ENCODE data around the gene MFGE8. TPM values are rescaled to one million over a fixed set of nuclear protein-coding genes. Genes with fewer than 3 reads are reported as not detected.
A peak's percentile ranks its signal among the peaks of the same experiment; 100 is the strongest.

Gene MFGE8
- total RNA-seq: 100 to 1,000 TPM in 1 of 4 donors, 10 to 100 TPM in 3; 51.8 to 156 (median 78.3) TPM

DNA sequence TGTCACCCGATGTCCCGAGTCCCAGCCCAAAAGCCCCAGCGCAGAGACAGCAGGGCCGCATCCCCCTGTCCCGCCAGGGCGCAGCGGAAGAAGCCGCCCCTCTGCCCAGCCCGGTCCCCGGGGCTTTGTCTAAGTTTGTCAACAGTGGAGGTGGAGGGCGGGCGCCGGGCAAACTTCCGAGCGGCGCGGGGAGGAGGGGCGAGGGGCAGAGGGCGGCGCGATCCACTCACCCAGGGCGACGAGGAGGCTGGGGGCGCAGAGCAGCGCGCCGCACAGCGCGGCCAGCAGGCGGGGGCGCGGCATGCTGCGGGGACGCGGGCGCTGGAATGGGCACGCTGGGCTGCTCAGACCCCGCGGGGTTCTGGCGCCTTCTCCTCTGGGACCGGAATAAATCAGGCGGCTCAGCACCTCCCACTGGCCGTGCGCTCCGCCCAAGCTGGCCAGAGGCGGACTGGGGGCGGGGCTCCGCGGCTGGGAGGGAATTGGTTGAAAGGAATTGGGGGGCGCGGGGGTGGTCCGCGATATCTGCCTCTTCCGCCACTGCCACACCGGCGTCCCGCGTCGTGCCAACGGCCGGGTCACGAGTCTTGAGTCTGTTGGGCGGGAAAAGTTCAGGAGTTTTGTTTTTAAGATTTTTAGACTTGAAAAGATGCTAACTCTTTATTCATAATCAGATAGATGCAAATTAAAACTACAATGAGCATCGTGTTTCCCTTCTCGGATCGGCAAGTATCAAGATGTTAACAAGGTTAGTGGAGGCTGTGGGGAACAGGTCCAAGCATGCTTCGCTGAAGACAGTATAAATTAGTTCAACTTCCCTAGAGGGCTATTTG is at the start of gene MFGE8:
TSS of gene MFGE8 (minus strand) at position 363 of the 833 bp plus-strand sequence. CDS start at position 303, 60 bp downstream.
- Histone ChIP-seq H3K4me1 (no peaks in the 10 kb centered on the region), H3K4me3 (peak within 1 kb of the TSS; percentile 65 to 74 (median 70)), H3K9me3 (no peaks in the 10 kb centered on the region), H3K27ac (peak within 1 kb of the TSS; percentile 57 to 79 (median 75)), H3K36me3 (no peaks in the 10 kb centered on the region), H3K27me3 (no peaks in the 10 kb centered on the region)
- TF ChIP-seq, protein P1, sequence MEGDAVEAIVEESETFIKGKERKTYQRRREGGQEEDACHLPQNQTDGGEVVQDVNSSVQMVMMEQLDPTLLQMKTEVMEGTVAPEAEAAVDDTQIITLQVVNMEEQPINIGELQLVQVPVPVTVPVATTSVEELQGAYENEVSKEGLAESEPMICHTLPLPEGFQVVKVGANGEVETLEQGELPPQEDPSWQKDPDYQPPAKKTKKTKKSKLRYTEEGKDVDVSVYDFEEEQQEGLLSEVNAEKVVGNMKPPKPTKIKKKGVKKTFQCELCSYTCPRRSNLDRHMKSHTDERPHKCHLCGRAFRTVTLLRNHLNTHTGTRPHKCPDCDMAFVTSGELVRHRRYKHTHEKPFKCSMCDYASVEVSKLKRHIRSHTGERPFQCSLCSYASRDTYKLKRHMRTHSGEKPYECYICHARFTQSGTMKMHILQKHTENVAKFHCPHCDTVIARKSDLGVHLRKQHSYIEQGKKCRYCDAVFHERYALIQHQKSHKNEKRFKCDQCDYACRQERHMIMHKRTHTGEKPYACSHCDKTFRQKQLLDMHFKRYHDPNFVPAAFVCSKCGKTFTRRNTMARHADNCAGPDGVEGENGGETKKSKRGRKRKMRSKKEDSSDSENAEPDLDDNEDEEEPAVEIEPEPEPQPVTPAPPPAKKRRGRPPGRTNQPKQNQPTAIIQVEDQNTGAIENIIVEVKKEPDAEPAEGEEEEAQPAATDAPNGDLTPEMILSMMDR (IDR thresholded peaks at IDR 0.05): no peak
- TF ChIP-seq POLR2A (IDR thresholded peaks at IDR 0.05): peak; percentile 22 to 29
- DNase-seq: peak; percentile 58 to 79 (median 71)

- DNase-seq: no peak
- Histone ChIP-seq H3K27me3 (no peaks in the 10 kb centered on the region), H3K9me3 (no peaks in the 10 kb centered on the region), H3K36me3 (no peaks in the 10 kb centered on the region), H3K27ac (no peak overlapping the region), H3K4me1 (no peaks in the 10 kb centered on the region), H3K4me3 (no peak overlapping the region)
- TF ChIP-seq, protein P1 (IDR thresholded peaks at IDR 0.05): no peak
- TF ChIP-seq POLR2A (IDR thresholded peaks at IDR 0.05): no peak
These were observed 46.3 kb upstream of the MFGE8 start for GRCh38 chr15:88959445-88959844.

DNA sequence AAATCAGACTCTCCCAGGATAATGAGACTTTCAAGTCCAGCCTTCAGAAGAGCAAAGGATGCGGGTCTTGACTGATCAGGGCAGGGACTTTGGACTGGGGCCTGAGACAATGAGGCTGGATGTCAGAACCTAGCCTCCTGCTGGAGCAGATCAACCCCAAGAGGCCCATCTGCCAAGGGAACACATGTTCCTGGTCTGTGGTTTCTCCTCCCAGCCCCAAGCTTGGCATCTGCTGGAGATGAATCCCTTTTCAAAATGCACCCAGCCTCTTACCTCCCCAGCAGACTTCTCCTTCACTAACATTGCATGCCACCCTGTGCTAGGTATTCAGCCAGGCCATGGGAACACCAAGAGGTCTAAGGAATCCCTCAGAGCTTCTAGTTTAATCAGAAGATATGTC is 43.7 kb upstream of the MFGE8 start:
- no peaks in the 10 kb centered on the region for H3K9me3 ChIP-seq
- H3K4me3 ChIP-seq: no peak overlapping the region
- H3K27ac ChIP-seq: no peak overlapping the region
- DNase-seq: no peak
- no peaks in the 10 kb centered on the region for H3K36me3 ChIP-seq
- H3K4me1 ChIP-seq: no peaks in the 10 kb centered on the region
- H3K27me3 ChIP-seq: no peaks in the 10 kb centered on the region
- TF ChIP-seq, protein P1 (IDR thresholded peaks at IDR 0.05): no peak
- TF ChIP-seq POLR2A (IDR thresholded peaks at IDR 0.05): no peak

DNA sequence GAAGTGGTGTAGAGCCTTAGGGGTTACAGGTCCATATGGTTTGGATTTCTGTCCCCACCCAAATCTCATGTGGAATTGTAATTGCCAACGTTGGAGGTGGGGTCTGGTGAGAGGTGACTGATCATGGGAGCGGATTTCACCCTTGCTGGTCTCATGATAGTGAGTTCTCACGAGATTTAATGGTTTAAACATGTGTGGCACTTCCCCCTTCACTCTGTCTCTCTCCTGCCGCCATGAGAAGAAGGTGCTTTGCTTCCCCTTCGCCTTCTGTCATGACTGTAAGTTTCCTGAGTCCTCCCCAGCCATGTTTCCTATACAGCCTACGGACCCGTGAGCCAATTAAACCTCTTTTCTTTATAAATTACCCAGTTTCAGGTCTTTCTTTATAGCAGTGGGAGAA is 43.1 kb upstream of the MFGE8 start:
- Histone ChIP-seq H3K4me1 (no peaks in the 10 kb centered on the region), H3K36me3 (no peaks in the 10 kb centered on the region), H3K27ac (no peak overlapping the region), H3K9me3 (no peaks in the 10 kb centered on the region), H3K4me3 (no peak overlapping the region), H3K27me3 (no peaks in the 10 kb centered on the region)
- DNase-seq: no peak
- no peak for TF ChIP-seq POLR2A (IDR thresholded peaks at IDR 0.05)
- TF ChIP-seq, protein P1 (IDR thresholded peaks at IDR 0.05): no peak

DNA sequence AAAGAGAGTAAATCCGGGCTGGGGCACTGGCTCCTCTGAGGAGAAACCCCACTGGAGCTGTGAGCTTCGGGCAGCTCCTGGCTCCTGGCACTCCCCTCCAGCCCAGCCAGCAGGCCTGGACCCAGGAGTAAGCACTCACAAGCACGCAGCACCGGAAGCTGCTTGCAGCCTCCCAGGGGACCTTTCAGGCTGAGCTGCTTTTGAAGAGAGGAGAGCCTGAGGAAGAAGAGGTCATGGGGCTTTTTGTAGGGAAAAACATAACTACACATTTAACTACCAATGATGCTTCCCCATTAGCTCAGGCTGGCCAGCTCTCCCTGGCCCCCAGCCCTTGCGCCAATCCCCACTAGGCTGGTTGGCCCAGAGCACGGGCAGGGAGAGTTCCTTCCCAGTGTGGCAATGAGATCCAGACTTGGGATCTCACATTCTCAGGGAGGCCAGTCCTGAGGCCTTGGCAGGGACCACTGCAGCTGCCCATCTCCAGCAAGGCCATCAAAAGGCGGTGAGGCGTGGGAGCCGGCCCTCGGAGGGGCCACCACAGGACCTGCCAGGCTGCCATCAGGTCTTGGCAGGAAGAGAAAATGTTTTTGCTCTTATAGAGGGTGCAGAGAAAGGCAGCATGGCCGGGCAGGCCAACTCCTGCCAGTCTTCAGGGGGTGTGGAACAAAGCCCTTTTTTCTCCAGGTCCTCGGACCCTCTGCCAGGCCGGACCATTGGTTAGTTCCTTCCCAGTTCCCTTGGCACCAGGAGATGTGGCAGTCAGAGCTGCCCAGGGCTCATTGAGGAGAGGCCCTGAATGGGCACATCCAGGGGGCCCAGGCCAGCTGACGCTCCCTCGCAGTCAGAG is 41.5 kb upstream of the MFGE8 start:
- Histone ChIP-seq H3K27me3 (no peaks in the 10 kb centered on the region), H3K4me1 (no peaks in the 10 kb centered on the region), H3K36me3 (no peaks in the 10 kb centered on the region), H3K4me3 (no peak overlapping the region), H3K27ac (no peak overlapping the region), H3K9me3 (no peaks in the 10 kb centered on the region)
- DNase-seq: no peak
- TF ChIP-seq, protein P1 (IDR thresholded peaks at IDR 0.05): no peak
- TF ChIP-seq POLR2A (IDR thresholded peaks at IDR 0.05): no peak

All from Peyer's patch (tissue), 4 donors.